H9 (cell line): ENCODE results near the gene PGLYRP4. TPM values are rescaled to one million over a fixed set of nuclear protein-coding genes. Genes with fewer than 3 reads are reported as not detected.

Experiments
- DNase-seq: peaks from one replicate; pipeline ENCODE4 v3.0.0-alpha.2; 2017
- H2AFZ ChIP-seq: one replicate; pipeline ENCODE4 v1.6.1; 2013; ENCODE audit warnings: mild to moderate bottlenecking, low read length, control low read depth, moderate library complexity
- H2AK5ac ChIP-seq: 2 replicates; pipeline ENCODE4 v1.6.1; 2013; ENCODE audit warnings: low read length, control low read depth, mixed read lengths; ENCODE audit not compliant: insufficient read length
- H2BK120ac ChIP-seq: one replicate; pipeline ENCODE4 v1.6.1; 2013; ENCODE audit warnings: low read depth, mild to moderate bottlenecking, low read length, control low read depth, inconsistent platforms; ENCODE audit not compliant: poor library complexity, severe bottlenecking
- H2BK12ac ChIP-seq: 2 replicates; pipeline ENCODE4 v1.6.1; 2013; ENCODE audit warnings: low read length, control low read depth, mixed read lengths, low read depth; ENCODE audit not compliant: insufficient read length
- H2BK15ac ChIP-seq: 2 replicates; pipeline ENCODE4 v1.6.1; 2013; ENCODE audit warnings: low read depth, low read length, control low read depth
- H2BK20ac ChIP-seq: one replicate; pipeline ENCODE4 v1.6.1; 2013; ENCODE audit warnings: low read depth, mild to moderate bottlenecking, low read length, control low read depth, inconsistent platforms; ENCODE audit not compliant: poor library complexity, severe bottlenecking
- H2BK5ac ChIP-seq: 2 replicates; pipeline ENCODE4 v1.6.1; 2013; ENCODE audit warnings: low read length, control low read depth, mixed read lengths; ENCODE audit not compliant: insufficient read length
- H3K14ac ChIP-seq: 2 replicates; pipeline ENCODE4 v1.6.1; 2013; ENCODE audit warnings: low read length, control low read depth; ENCODE audit not compliant: insufficient read depth
- H3K18ac ChIP-seq: 2 replicates; pipeline ENCODE4 v1.6.1; 2013; ENCODE audit warnings: low read depth, mild to moderate bottlenecking, mixed read lengths, low read length, control low read depth; ENCODE audit not compliant: insufficient read length
- H3K23ac ChIP-seq: 2 replicates; pipeline ENCODE4 v1.6.1; 2013; ENCODE audit warnings: low read length, control low read depth, mixed read lengths, low read depth; ENCODE audit not compliant: insufficient read length
- H3K23me2 ChIP-seq: 2 replicates; pipeline ENCODE4 v1.6.1; 2013; ENCODE audit warnings: low read depth, mild to moderate bottlenecking, mixed read lengths, low read length, control low read depth; ENCODE audit not compliant: insufficient read length, poor library complexity, severe bottlenecking
- H3K27ac ChIP-seq: 2 replicates; pipeline ENCODE4 v1.5.1; 2013; ENCODE audit warnings: low read length, control low read depth, mixed read lengths, low read depth; ENCODE audit not compliant: insufficient read length
- H3K27me3 ChIP-seq: 2 replicates; pipeline ENCODE4 v1.6.1; 2013; ENCODE audit warnings: low read length, control low read depth, inconsistent platforms; ENCODE audit not compliant: insufficient read depth
- H3K4ac ChIP-seq: 2 replicates; pipeline ENCODE4 v1.6.1; 2013; ENCODE audit warnings: low read depth, mild to moderate bottlenecking, control low read depth, inconsistent platforms, low read length, moderate library complexity
- H3K4me1 ChIP-seq: 2 replicates; pipeline ENCODE4 v1.6.1; 2013; ENCODE audit warnings: low read length, control low read depth, inconsistent platforms; ENCODE audit not compliant: insufficient read depth
- H3K4me2 ChIP-seq: 2 replicates; pipeline ENCODE4 v1.6.1; 2013; ENCODE audit warnings: low read length, control low read depth, mixed read lengths; ENCODE audit not compliant: insufficient read length, insufficient read depth
- H3K56ac ChIP-seq: 2 replicates; pipeline ENCODE4 v1.6.1; 2013; ENCODE audit warnings: low read depth, mild to moderate bottlenecking, mixed read lengths, low read length, control low read depth; ENCODE audit not compliant: insufficient read length
- H3K79me1 ChIP-seq: 2 replicates; pipeline ENCODE4 v1.6.1; 2013; ENCODE audit warnings: low read depth, mild to moderate bottlenecking, moderate library complexity, low read length, control low read depth, inconsistent platforms; ENCODE audit not compliant: insufficient read depth, poor library complexity, severe bottlenecking
- H3K79me2 ChIP-seq: 2 replicates; pipeline ENCODE4 v1.6.1; 2013; ENCODE audit warnings: low read length, control low read depth, inconsistent platforms; ENCODE audit not compliant: insufficient read depth
- H3K9ac ChIP-seq: 2 replicates; pipeline ENCODE4 v1.6.1; 2013; ENCODE audit warnings: low read length, control low read depth, mixed read lengths; ENCODE audit not compliant: insufficient read length; ENCODE audit errors: extremely low read depth
- H3K9me3 ChIP-seq: one replicate; pipeline ENCODE4 v1.6.1; 2013; ENCODE audit warnings: low read depth, low read length, inconsistent platforms; ENCODE audit not compliant: control insufficient read depth
- H3T11ph ChIP-seq: one replicate; pipeline ENCODE4 v1.6.1; 2013; ENCODE audit warnings: mild to moderate bottlenecking, low read length, control low read depth, inconsistent platforms
- H4K20me1 ChIP-seq: one replicate; pipeline ENCODE4 v1.6.1; 2013; ENCODE audit not compliant: control insufficient read depth, insufficient read length, insufficient read depth
- H4K5ac ChIP-seq: 2 replicates; pipeline ENCODE4 v1.6.1; 2013; ENCODE audit warnings: low read depth, mild to moderate bottlenecking, mixed read lengths, low read length, control low read depth; ENCODE audit not compliant: insufficient read length
- H4K8ac ChIP-seq: replicated peaks from 2 replicates; pipeline ENCODE4 v1.6.1; 2013; ENCODE audit warnings: low read length, control low read depth, mixed read lengths, low read depth; ENCODE audit not compliant: insufficient read length
- H4K91ac ChIP-seq: 2 replicates; pipeline ENCODE4 v1.6.1; 2013; ENCODE audit warnings: low read depth, mild to moderate bottlenecking, moderate library complexity, mixed read lengths, low read length, control low read depth; ENCODE audit not compliant: insufficient read length
- H3K27ac Mint-ChIP-seq, 3 experiments: 2 replicates in 2 of 3; 3 replicates in 1 of 3; pipeline ENCODE4 v1.8.0; 2020 to 2021; ENCODE audit warnings: mixed read lengths in 3 of 3, mild to moderate bottlenecking in 1 of 3, moderate library complexity in 1 of 3
- H3K27me3 Mint-ChIP-seq: 2 replicates; pipeline ENCODE4 v1.8.0; 2021; ENCODE audit warnings: low read depth, mild to moderate bottlenecking, moderate library complexity, mixed read lengths
- H3K36me3 Mint-ChIP-seq, 3 experiments: 2 replicates in 2 of 3; 3 replicates in 1 of 3; pipeline ENCODE4 v1.8.0; 2020 to 2021; ENCODE audit warnings: low read depth in 3 of 3, mixed read lengths in 3 of 3; ENCODE audit not compliant: insufficient read depth in 1 of 3
- H3K4me1 Mint-ChIP-seq, 2 experiments: 2 replicates each; pipeline ENCODE4 v1.8.0; 2020; ENCODE audit warnings: mixed read lengths in 2 of 2
- H3K4me3 Mint-ChIP-seq, 2 experiments: 2 replicates in 1 of 2; 3 replicates in 1 of 2; pipeline ENCODE4 v1.8.0; 2020 to 2021; ENCODE audit warnings: mild to moderate bottlenecking in 2 of 2, mixed read lengths in 2 of 2, moderate library complexity in 1 of 2
- H3K9me3 Mint-ChIP-seq, 2 experiments: 2 replicates in 1 of 2; 3 replicates in 1 of 2; pipeline ENCODE4 v1.8.0; 2020; ENCODE audit warnings: mild to moderate bottlenecking in 2 of 2, mixed read lengths in 2 of 2, moderate library complexity in 1 of 2
- CTCF ChIP-seq: fragments of 200-600 bp; sonication (generic); conservative IDR thresholded peaks from 3 replicates; pipeline ENCODE4 v1.8.0; 2021; ENCODE audit warnings: antibody characterized with exemption, mild to moderate bottlenecking
- WGBS: extraction: QIAGEN DNeasy Blood & Tissue Kit; methylation state at CpG from one replicate; pipeline ENCODE4 v1.1.7; 2013; ENCODE audit warnings: missing lambda C conversion rate, low lambda C conversion rate, mixed read lengths; ENCODE audit not compliant: insufficient read length; ENCODE audit errors: extremely low coverage; 5-methylcytosine and 5-hydroxymethylcytosine counted together
- total RNA-seq: library from RNA; stranded (reverse); gene quantifications from 2 replicates; pipeline ENCODE4 v1.2.1, GENCODE V29; 2021

Gene PGLYRP4
- total RNA-seq, 1 experiment from 2014 or later: not detected

GRCh38 chr1:153394391-153394790 lies 45.8 kb upstream of the PGLYRP4 start:
- Histone ChIP-seq H3K23me2 (no peaks in the 10 kb centered on the region), H4K20me1 (no peaks in the 10 kb centered on the region), H3K14ac (no peak overlapping the region; the same call in 1 of the 2 replicates), H4K8ac (no peak overlapping the region), H3K4me2 (no peak overlapping the region), H3K79me2 (no peaks in the 10 kb centered on the region), H3K23ac (no peak overlapping the region), H2BK12ac (no peak overlapping the region), H3K27ac (no peak overlapping the region), H3K9ac (no peak overlapping the region), H2BK20ac (no peak overlapping the region), H4K5ac (no peak overlapping the region), H4K91ac (no peak overlapping the region), H3K18ac (no peak overlapping the region), H2AFZ (no peak overlapping the region), H3K4me1 (no peaks in the 10 kb centered on the region), H2BK120ac (no peak overlapping the region), H2BK5ac (no peak overlapping the region), H3K27me3 (no peaks in the 10 kb centered on the region), H2AK5ac (no peak overlapping the region), H3K4ac (no peak overlapping the region), H3K56ac (no peak overlapping the region), H3T11ph (no peak overlapping the region), H3K9me3 (no peaks in the 10 kb centered on the region), H3K79me1 (no peaks in the 10 kb centered on the region), H2BK15ac (no peak overlapping the region)
- Mint-ChIP-seq H3K9me3 (no peaks in the 10 kb centered on the region), H3K4me3 (no peak overlapping the region), H3K27me3 (peaks cover 12% of the 10 kb centered on the region), H3K4me1 (peaks cover 0 to 2% of the 10 kb centered on the region in 2 experiments; a peak in 1 of 4 replicates), H3K27ac (no peak overlapping the region), H3K36me3 (no peaks in the 10 kb centered on the region; a peak in 1 of 7 replicates)
- TF ChIP-seq CTCF: no peak
- DNase-seq: no peak
- no CpG with 5 or more reads among the region's 5 CpGs for WGBS
